ENCODE measurements around the gene PPFIA1. TPM values are rescaled to one million over a fixed set of nuclear protein-coding genes. Genes with fewer than 3 reads are reported as not detected.

The PPFIA1 gene
- total and polyA plus RNA-seq, 9 donors: 20.5 to 60.3 (median 37.8) TPM

DNA sequence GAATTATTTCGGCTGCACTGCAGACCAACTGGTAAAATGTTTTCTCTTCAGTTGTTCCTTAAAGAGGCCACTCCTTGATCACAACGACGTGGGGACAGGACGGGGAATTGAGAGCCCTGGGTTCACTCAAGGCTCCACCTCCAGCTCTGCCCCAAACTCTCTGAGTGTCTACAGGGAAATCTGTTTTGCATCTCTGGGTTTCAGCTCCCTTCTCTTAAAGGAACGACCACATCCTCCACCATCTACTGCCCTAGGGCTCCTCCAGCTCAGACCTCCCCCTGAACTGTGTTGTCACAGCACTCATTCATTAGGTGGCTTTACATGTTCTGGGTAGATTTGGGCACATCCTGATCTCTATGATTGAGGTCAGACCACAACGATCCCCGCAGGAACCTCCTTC lies 5.1 kb upstream of the PPFIA1 start:
- intact Hi-C loops (cut with DNase I): loop anchor here in 1 of 4 donors (10.0 kb wide), 1 partner anchor 61 kb away; the partner anchor contains the start of gene FADD
- TF ChIP-seq, protein P1, sequence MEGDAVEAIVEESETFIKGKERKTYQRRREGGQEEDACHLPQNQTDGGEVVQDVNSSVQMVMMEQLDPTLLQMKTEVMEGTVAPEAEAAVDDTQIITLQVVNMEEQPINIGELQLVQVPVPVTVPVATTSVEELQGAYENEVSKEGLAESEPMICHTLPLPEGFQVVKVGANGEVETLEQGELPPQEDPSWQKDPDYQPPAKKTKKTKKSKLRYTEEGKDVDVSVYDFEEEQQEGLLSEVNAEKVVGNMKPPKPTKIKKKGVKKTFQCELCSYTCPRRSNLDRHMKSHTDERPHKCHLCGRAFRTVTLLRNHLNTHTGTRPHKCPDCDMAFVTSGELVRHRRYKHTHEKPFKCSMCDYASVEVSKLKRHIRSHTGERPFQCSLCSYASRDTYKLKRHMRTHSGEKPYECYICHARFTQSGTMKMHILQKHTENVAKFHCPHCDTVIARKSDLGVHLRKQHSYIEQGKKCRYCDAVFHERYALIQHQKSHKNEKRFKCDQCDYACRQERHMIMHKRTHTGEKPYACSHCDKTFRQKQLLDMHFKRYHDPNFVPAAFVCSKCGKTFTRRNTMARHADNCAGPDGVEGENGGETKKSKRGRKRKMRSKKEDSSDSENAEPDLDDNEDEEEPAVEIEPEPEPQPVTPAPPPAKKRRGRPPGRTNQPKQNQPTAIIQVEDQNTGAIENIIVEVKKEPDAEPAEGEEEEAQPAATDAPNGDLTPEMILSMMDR (IDR thresholded peaks at IDR 0.05): no peak
- TF ChIP-seq POLR2A (IDR thresholded peaks at IDR 0.05) (no peak), EP300 (IDR thresholded peaks at IDR 0.05) (no peak)
- WGBS, 3 donors: 31 to 44% (median 42%) methylated on average over 7 of the region's 7 CpGs

DNA sequence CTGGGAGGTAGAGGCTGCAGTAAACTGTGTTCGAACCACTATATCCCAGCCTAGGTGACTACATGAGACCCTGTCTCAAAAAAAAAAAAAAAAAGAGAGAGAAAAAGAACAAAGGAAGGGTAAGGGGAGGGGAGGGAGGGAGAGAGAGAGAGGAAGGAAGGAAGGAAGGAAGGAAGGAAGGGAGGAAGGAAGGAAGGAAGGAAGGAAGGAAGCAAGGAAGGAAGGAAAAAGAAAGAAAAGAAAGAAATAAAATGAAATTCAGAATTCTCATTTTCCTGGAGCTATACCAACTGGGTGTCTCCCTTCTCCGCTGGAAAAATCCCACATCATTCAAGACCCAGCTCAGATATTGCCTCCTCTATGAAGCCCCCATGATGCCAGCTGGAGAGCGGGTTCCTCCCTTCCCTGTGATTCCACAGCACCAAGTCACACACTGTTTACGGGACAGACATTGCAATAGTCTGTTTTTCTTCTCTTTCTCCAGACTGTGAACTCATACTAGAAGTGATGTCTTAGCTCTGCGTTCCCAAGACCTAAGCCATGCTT lies 3.0 kb upstream of the PPFIA1 start:
- H3K4me3 ChIP-seq: no peak overlapping the region
- 66 to 75% (median 69%) methylated on average over 5 of the region's 5 CpGs for WGBS, 3 donors
- intact Hi-C loops (cut with DNase I): loop anchor here in 1 of 4 donors (10.0 kb wide), 1 partner anchor 63 kb away; the partner anchor contains the start of gene FADD
- H3K4me1 ChIP-seq (ENCODE audit: insufficient read depth): peaks cover 5% of the 10 kb centered on the region
- no peak for DNase-seq
- no peak overlapping the region for H3K27ac ChIP-seq
- H3K27me3 ChIP-seq: no peaks in the 10 kb centered on the region
- H3K9me3 ChIP-seq: no peaks in the 10 kb centered on the region
- TF ChIP-seq, protein P1 (IDR thresholded peaks at IDR 0.05): no peak
- TF ChIP-seq EP300 (IDR thresholded peaks at IDR 0.05): no peak
- TF ChIP-seq POLR2A (IDR thresholded peaks at IDR 0.05): no peak
- no peaks in the 10 kb centered on the region for H3K36me3 ChIP-seq

More for the DNA sequence above, 5.1 kb upstream of the PPFIA1 start:
- Histone ChIP-seq H3K4me3 (no peak overlapping the region), H3K27ac (no peak overlapping the region), H3K4me1 (ENCODE audit: insufficient read depth) (peaks cover 2% of the 10 kb centered on the region), H3K9me3 (no peaks in the 10 kb centered on the region), H3K27me3 (no peaks in the 10 kb centered on the region), H3K36me3 (no peaks in the 10 kb centered on the region)
- DNase-seq: no peak

DNA sequence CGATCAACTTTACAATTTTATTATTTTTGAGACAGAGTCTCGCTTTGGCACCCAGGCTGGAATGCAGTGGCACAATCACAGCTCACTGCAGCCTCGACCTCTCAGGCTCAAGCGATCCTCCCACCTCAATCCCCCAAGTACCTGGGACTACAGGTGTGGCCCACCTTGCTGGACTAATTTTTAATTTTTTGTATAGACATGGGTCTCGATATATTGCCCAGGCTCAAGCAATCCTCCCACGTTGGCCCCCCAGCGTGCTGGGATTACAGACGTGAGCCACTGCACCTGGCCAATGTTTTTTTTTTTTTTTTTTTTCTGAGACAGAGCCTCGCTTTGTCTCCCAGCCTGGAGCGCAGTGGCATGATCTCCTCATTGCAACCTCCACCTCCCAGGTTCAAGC lies 2.0 kb upstream of the PPFIA1 start:
- Histone ChIP-seq H3K4me3 (no peak overlapping the region), H3K36me3 (no peaks in the 10 kb centered on the region), H3K27ac (no peak overlapping the region), H3K27me3 (no peaks in the 10 kb centered on the region), H3K9me3 (no peaks in the 10 kb centered on the region), H3K4me1 (ENCODE audit: insufficient read depth) (peaks cover 5% of the 10 kb centered on the region)
- intact Hi-C loops (cut with DNase I): loop anchor here in 1 of 4 donors (10.0 kb wide), 1 partner anchor 64 kb away; the partner anchor contains the start of gene FADD
- WGBS, 3 donors: 77 to 85% (median 83%) methylated on average over 10 of the region's 10 CpGs
- TF ChIP-seq POLR2A (IDR thresholded peaks at IDR 0.05) (no peak), EP300 (IDR thresholded peaks at IDR 0.05) (no peak)
- TF ChIP-seq, protein P1 (IDR thresholded peaks at IDR 0.05): no peak
- no peak for DNase-seq

DNA sequence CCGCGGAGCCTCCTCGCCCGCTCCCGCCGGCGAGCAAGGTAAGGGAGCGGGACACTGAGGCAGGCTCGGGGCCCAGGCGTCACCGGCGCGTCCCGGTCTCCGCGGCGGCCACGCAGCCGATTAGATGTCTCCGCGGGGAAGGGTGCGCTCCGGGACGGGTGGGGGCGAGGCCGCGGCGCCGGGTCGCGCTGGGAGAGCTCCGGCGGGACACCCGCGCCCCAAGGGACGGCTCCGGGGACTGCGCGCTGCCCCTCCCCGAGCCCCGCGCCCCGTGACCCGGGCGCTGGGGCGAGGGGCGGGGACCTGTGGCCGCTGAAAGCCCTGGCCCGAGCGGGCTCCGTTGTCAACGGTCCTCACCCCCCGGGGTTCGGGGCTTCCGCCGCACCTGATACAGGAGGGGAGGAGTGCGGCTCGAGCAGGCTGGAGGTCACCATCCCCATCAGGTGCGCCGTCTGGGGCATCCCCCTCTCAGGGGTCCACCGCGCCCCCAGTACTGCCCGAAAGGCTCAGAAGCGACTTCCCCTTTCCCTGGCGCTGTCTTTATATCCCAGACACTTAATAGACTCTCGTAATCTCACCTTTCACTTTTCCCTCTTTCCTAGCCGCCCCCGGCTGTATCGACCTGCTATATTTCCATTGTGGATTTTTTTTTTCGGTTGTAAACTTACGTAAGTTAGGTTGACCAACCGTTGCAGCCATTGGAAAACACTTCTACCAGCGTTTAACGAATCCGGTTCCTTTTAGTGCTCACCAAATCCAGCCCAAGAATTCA lies 573 bp downstream of the PPFIA1 start:
- H3K27me3 ChIP-seq: no peaks in the 10 kb centered on the region
- DNase-seq: peak in 2 of 5 donors; percentile 37 to 48
- no peaks in the 10 kb centered on the region for H3K9me3 ChIP-seq
- intact Hi-C loops (cut with DNase I): loop anchor here in 1 of 4 donors (5.0 kb wide), 2 partner anchors 51 to 126 kb away; partner anchors contain the start of gene CTTN
- TF ChIP-seq, protein P1 (IDR thresholded peaks at IDR 0.05): peak in 2 of 3 donors; percentile 13 to 29
- no peak for TF ChIP-seq EP300 (IDR thresholded peaks at IDR 0.05)
- H3K4me1 ChIP-seq (ENCODE audit: insufficient read depth): peaks cover 5% of the 10 kb centered on the region
- WGBS, 3 donors: 0 to 1% (median 1%) methylated on average over 44 to 75 of the region's 75 CpGs
- H3K27ac ChIP-seq: peak overlapping the region; percentile 61 to 74
- no peaks in the 10 kb centered on the region for H3K36me3 ChIP-seq
- H3K4me3 ChIP-seq: peak overlapping the region; percentile 64

All from ovary (tissue), 9 donors.